GM12873 (cell line): ENCODE data around the gene ABCF2.

ENCODE experiments used
- CTCF ChIP-seq: IDR thresholded peaks from 2 replicates; pipeline ENCODE4 v1.5.1; 2012; ENCODE audit warnings: low read depth, mild to moderate bottlenecking, moderate library complexity, low read length, control low read depth; ENCODE audit not compliant: insufficient read depth; ENCODE audit errors: missing control alignments

ABCF2 gene

GRCh38 chr7:151272405-151272804 is 45.4 kb upstream of the ABCF2 start:
- TF ChIP-seq CTCF, result no peak

- no peak for TF ChIP-seq CTCF
These were observed 44.8 kb upstream of the ABCF2 start for GRCh38 chr7:151271699-151272355.

- TF ChIP-seq CTCF, result no peak
These were observed 42.5 kb upstream of the ABCF2 start for GRCh38 chr7:151269511-151269910.

- no peak for TF ChIP-seq CTCF
These were observed 38.4 kb upstream of the ABCF2 start for GRCh38 chr7:151265351-151265931.

GRCh38 chr7:151264615-151265014 is 37.6 kb upstream of the ABCF2 start:
- no peak for TF ChIP-seq CTCF

- TF ChIP-seq CTCF, result no peak
These were observed 34.5 kb upstream of the ABCF2 start for GRCh38 chr7:151261529-151261928.

GRCh38 chr7:151260883-151261282 is 33.9 kb upstream of the ABCF2 start:
- TF ChIP-seq CTCF, result no peak
